Measurements from ENCODE around the gene ZCCHC24.

ZCCHC24 gene

GRCh38 chr10:79356104-79356503, 89.3 kb downstream of the ZCCHC24 start:
- TF ChIP-seq CTCF (conservative IDR thresholded peaks at IDR 0.05): no peak
- no peak for TF ChIP-seq ZFX (IDR thresholded peaks at IDR 0.05)
- no peak overlapping the region for H3K27ac ChIP-seq

GRCh38 chr10:79355420-79356017, 89.9 kb downstream of the ZCCHC24 start:
- no peak for TF ChIP-seq CTCF (conservative IDR thresholded peaks at IDR 0.05)
- TF ChIP-seq ZFX (IDR thresholded peaks at IDR 0.05): no peak
- no peak overlapping the region for H3K27ac ChIP-seq

GRCh38 chr10:79354615-79355014, 90.8 kb downstream of the ZCCHC24 start:
- TF ChIP-seq CTCF (conservative IDR thresholded peaks at IDR 0.05): no peak
- TF ChIP-seq ZFX (IDR thresholded peaks at IDR 0.05): no peak

DNA sequence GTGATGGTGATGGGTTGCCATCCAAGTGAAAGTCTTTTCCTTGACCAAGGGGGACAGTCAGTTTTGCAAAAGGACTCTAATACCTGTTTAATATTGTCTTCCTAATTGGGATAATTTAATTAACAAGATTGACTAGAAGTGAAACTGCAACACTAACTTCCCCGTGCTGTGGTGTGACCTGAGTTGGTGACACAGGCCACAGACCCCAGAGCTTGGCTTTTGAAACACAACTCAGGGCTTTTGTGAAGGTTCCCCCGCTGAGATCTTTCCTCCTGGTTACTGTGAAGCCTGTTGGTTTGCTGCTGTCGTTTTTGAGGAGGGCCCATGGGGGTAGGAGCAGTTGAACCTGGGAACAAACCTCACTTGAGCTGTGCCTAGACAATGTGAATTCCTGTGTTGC, 91.3 kb downstream of the ZCCHC24 start:
- no peak overlapping the region for H3K27ac ChIP-seq
- TF ChIP-seq CTCF (conservative IDR thresholded peaks at IDR 0.05): no peak
- TF ChIP-seq ZFX (IDR thresholded peaks at IDR 0.05): no peak

More at GRCh38 chr10:79354615-79355014, 90.8 kb downstream of the ZCCHC24 start:
- no peak overlapping the region for H3K27ac ChIP-seq

DNA sequence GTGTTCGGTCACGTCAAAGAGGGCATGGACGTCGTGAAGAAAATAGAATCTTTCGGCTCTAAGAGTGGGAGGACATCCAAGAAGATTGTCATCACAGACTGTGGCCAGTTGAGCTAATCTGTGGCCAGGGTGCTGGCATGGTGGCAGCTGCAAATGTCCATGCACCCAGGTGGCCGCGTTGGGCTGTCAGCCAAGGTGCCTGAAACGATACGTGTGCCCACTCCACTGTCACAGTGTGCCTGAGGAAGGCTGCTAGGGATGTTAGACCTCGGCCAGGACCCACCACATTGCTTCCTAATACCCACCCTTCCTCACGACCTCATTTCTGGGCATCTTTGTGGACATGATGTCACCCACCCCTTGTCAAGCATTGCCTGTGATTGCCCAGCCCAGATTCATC, 91.7 kb downstream of the ZCCHC24 start:
- H3K27ac ChIP-seq: no peak overlapping the region
- TF ChIP-seq CTCF (conservative IDR thresholded peaks at IDR 0.05) (no peak), ZFX (IDR thresholded peaks at IDR 0.05) (no peak)

DNA sequence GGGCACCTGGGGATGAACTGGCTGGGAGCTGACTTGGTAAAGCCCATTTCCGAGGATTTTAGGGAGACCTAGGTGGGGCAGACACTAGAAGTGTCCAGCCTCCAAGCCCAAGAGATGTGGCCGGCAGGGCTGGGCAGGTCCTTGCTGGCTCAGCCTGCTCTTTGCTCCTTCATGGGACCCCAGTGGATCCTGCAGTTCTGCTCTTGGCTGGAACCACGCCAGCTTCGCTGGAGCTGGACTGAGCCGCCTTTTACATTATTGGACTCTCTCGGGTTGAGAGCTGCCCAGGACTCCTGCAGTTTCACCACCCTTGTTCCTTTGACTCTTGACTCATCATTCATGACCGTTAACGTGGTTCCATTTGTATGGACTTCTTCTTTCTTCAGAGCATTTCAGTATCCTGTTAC, 92.4 kb downstream of the ZCCHC24 start:
- no peak for TF ChIP-seq CTCF (conservative IDR thresholded peaks at IDR 0.05)
- TF ChIP-seq ZFX (IDR thresholded peaks at IDR 0.05): no peak
- no peak overlapping the region for H3K27ac ChIP-seq

GRCh38 chr10:79352035-79352877, 93.2 kb downstream of the ZCCHC24 start:
- H3K27ac ChIP-seq: no peak overlapping the region
- TF ChIP-seq ZFX (IDR thresholded peaks at IDR 0.05): no peak
- TF ChIP-seq CTCF (conservative IDR thresholded peaks at IDR 0.05): no peak
